Uterus (tissue), 2 donors: ENCODE data around the gene IFRD2.

Experiments used
- POLR2A ChIP-seq, 2 donors: fragments of 450-650 bp; IDR thresholded peaks; one replicate each; pipeline ENCODE4 v1.6.1; 2016; ENCODE audit warnings: antibody characterized with exemption in 2 of 2, mild to moderate bottlenecking in 1 of 2, moderate library complexity in 1 of 2
- TF ChIP-seq, protein P1 (sequence below), 4 experiments: fragments of 200-600 bp in 2 of 4; fragments of 450-650 bp in 2 of 4; sonication (generic) in 2 of 4; IDR thresholded peaks; one replicate each; pipeline ENCODE4 v1.5.1; 2016 to 2019; ENCODE audit warnings: antibody characterized with exemption in 4 of 4, mild to moderate bottlenecking in 2 of 4, moderate library complexity in 1 of 4

DNA sequence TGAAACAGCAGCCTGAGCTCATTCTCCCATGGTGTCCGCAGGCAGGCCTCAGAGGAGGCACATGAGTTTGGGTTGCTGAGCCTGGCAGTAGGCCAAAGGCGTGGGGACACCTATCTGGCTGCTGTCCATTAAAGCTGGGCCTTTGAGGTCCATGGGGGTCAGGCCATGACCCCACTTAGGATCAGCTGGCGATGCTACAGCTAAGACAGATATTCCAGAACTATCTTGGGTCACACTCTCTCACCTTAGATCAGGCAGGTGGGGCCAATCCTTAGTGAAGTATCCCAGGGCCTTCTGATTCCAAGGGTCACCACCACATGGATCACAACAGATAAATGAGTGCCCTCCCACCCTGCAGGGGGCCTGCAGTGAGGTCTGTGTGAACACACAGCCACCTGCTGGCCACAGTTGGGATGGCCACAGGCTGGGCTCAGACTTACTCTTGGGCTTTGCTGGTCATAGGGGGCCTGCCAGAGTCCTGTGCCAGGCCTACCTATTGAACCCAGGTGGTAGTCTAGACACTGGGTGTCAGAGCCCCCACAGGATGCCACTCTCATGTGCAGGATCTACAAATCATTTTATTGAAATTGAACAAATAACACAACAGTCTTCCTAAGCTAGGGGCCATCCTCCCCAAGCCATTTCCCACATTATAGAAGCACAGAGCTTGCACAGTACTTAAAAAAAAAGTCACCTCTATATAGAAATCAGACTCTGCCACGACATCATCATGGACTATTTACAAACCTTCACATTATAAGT, 32.3 kb upstream of the IFRD2 start:
- TF ChIP-seq, protein P1, sequence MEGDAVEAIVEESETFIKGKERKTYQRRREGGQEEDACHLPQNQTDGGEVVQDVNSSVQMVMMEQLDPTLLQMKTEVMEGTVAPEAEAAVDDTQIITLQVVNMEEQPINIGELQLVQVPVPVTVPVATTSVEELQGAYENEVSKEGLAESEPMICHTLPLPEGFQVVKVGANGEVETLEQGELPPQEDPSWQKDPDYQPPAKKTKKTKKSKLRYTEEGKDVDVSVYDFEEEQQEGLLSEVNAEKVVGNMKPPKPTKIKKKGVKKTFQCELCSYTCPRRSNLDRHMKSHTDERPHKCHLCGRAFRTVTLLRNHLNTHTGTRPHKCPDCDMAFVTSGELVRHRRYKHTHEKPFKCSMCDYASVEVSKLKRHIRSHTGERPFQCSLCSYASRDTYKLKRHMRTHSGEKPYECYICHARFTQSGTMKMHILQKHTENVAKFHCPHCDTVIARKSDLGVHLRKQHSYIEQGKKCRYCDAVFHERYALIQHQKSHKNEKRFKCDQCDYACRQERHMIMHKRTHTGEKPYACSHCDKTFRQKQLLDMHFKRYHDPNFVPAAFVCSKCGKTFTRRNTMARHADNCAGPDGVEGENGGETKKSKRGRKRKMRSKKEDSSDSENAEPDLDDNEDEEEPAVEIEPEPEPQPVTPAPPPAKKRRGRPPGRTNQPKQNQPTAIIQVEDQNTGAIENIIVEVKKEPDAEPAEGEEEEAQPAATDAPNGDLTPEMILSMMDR (IDR thresholded peaks at IDR 0.05) = peak; percentile 71 to 86 (median 75)
- TF ChIP-seq POLR2A (IDR thresholded peaks at IDR 0.05) = no peak
